ENCODE results near the gene PRSS16. TPM values are rescaled to one million over a fixed set of nuclear protein-coding genes. Genes with fewer than 3 reads are reported as not detected.
A peak's percentile ranks its signal among the peaks of the same experiment; 100 is the strongest.
"Not testable (repeated sequence)": the region's sequence is repeated elsewhere in the genome, so short reads cannot be mapped to it uniquely, and the experiment has no call there.

Gene PRSS16
- total and polyA plus RNA-seq, 2 donors (not counting 3 experiments of a cell fraction or from before 2014, with no cell fraction given) = not detected

DNA sequence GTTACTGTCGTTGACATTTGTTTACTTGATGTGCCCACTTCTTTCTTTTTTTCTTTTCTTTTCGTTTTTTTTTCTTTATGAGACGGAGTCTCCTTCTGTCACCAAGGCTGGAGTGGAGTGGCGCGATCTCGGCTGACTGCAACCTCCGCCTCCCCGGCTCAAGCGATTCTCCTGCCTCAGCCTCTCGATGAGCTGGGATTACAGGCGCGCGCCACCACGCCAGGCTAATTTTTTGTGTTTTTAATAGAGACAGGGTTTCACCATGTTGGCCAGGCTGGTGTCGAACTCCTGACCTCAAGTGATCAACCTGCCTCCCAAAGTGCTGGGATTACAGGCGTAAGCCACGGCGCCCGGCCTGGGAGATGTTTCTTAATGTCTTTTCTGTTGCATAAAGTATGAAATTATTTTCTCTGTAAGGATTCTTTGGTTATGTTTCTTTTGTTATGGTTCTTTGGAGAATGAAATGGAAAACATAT, 33.3 kb upstream of the PRSS16 start:
- POLR2A ChIA-PET = no interaction called here
- Histone ChIP-seq H3K9me3 (replicated peaks; ENCODE audit: control insufficient read depth, insufficient read depth, low read length) (no peaks in the 10 kb centered on the region), H3K4me3 (replicated peaks in 1 of 3; ENCODE audit: insufficient read depth in 1 of 3, low read depth in 1 of 3, low read length in 3 of 3) (peak overlapping the region in 2 of 3 experiments; percentile 56 to 67), H3K9ac (replicated peaks; ENCODE audit: extremely low read depth, insufficient read depth, low read length) (no peak overlapping the region), H3K4me1 (ENCODE audit: control insufficient read depth, extremely low read depth, insufficient read depth, low read length) (no peaks in the 10 kb centered on the region), H4K20me1 (replicated peaks; ENCODE audit: control insufficient read depth, extremely low read depth, insufficient read depth, low read length) (no peaks in the 10 kb centered on the region), H3K27ac (ENCODE audit: insufficient read depth, low read depth, low read length) (no peak overlapping the region), H3K79me2 (ENCODE audit: control insufficient read depth, insufficient read depth, low read length) (no peaks in the 10 kb centered on the region), H3K4me2 (ENCODE audit: insufficient read depth, low read length) (peak overlapping the region; percentile 57), H2AFZ (ENCODE audit: low read depth, low read length) (no peak overlapping the region), H3K27me3 (ENCODE audit: control insufficient read depth in 2 of 2, insufficient read depth in 2 of 2, low read length in 2 of 2) (peaks cover 0 to 4% of the 10 kb centered on the region in 2 experiments), H3K9me1 (replicated peaks; ENCODE audit: control insufficient read depth, extremely low read depth, insufficient read depth, low read length) (no peaks in the 10 kb centered on the region), H3K36me3 (ENCODE audit: control insufficient read depth in 2 of 2, extremely low read depth in 1 of 2, insufficient read depth in 2 of 2, low read length in 2 of 2) (no peaks in the 10 kb centered on the region)
- intact Hi-C loops (cut with micrococcal nuclease) = no loop called here
- TF ChIP-seq POLR2A (IDR thresholded peaks at IDR 0.05; ENCODE audit: low read depth, low read length) (no peak), EZH2 (IDR thresholded peaks at IDR 0.05; ENCODE audit: borderline replicate concordance, low read depth, low read length, severe bottlenecking) (no peak), POLR2AphosphoS5 (IDR thresholded peaks at IDR 0.05; ENCODE audit: insufficient read depth, low read depth, low read length) (no peak)
- TF ChIP-seq, protein P1, sequence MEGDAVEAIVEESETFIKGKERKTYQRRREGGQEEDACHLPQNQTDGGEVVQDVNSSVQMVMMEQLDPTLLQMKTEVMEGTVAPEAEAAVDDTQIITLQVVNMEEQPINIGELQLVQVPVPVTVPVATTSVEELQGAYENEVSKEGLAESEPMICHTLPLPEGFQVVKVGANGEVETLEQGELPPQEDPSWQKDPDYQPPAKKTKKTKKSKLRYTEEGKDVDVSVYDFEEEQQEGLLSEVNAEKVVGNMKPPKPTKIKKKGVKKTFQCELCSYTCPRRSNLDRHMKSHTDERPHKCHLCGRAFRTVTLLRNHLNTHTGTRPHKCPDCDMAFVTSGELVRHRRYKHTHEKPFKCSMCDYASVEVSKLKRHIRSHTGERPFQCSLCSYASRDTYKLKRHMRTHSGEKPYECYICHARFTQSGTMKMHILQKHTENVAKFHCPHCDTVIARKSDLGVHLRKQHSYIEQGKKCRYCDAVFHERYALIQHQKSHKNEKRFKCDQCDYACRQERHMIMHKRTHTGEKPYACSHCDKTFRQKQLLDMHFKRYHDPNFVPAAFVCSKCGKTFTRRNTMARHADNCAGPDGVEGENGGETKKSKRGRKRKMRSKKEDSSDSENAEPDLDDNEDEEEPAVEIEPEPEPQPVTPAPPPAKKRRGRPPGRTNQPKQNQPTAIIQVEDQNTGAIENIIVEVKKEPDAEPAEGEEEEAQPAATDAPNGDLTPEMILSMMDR (IDR thresholded peaks at IDR 0.05; ENCODE audit: extremely low read depth in 1 of 2, insufficient read depth in 1 of 2, low read depth in 1 of 2, low read length in 2 of 2) = no peak
- TF ChIP-seq, protein P2, sequence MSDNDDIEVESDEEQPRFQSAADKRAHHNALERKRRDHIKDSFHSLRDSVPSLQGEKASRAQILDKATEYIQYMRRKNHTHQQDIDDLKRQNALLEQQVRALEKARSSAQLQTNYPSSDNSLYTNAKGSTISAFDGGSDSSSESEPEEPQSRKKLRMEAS (IDR thresholded peaks at IDR 0.05; ENCODE audit: insufficient read depth, insufficient read length) = no peak
- dilution Hi-C loops (cut with MboI; ENCODE audit: extremely low pct_ligation_motif_present, low sequenced_read_pairs) = no loop called here
- CTCF ChIA-PET = interaction anchor here (1.1 to 2.2 kb wide), 4 partner anchors 8 to 87 kb away, joined by 3 to 6 read pairs (median 5); no protein-coding TSS in a partner anchor
- no TSS peak for BruUV-seq (replicated peaks)
- FAIRE-seq (peak; percentile 37), DNase-seq (ENCODE audit: low read depth, low spot score) (no peak)

- H3K9ac ChIP-seq (replicated peaks; ENCODE audit: extremely low read depth, insufficient read depth, low read length) = no peak overlapping the region
- peaks cover 0 to 4% of the 10 kb centered on the region in 2 experiments for H3K27me3 ChIP-seq (ENCODE audit: control insufficient read depth in 2 of 2, insufficient read depth in 2 of 2, low read length in 2 of 2)
- H3K4me1 ChIP-seq (ENCODE audit: control insufficient read depth, extremely low read depth, insufficient read depth, low read length) = no peaks in the 10 kb centered on the region
- TF ChIP-seq POLR2A (IDR thresholded peaks at IDR 0.05; ENCODE audit: low read depth, low read length) = no peak
- TF ChIP-seq, protein P1 (IDR thresholded peaks at IDR 0.05; ENCODE audit: extremely low read depth in 1 of 2, insufficient read depth in 1 of 2, low read depth in 1 of 2, low read length in 2 of 2) = no peak
- H2AFZ ChIP-seq (ENCODE audit: low read depth, low read length) = no peak overlapping the region
- no peak overlapping the region for H3K4me3 ChIP-seq (replicated peaks in 1 of 3; ENCODE audit: insufficient read depth in 1 of 3, low read depth in 1 of 3, low read length in 3 of 3)
- H3K27ac ChIP-seq (ENCODE audit: insufficient read depth, low read depth, low read length) = no peak overlapping the region
- H4K20me1 ChIP-seq (replicated peaks; ENCODE audit: control insufficient read depth, extremely low read depth, insufficient read depth, low read length) = no peaks in the 10 kb centered on the region
- no peak overlapping the region for H3K4me2 ChIP-seq (ENCODE audit: insufficient read depth, low read length)
- dilution Hi-C loops (cut with MboI; ENCODE audit: extremely low pct_ligation_motif_present, low sequenced_read_pairs) = no loop called here
- no peaks in the 10 kb centered on the region for H3K79me2 ChIP-seq (ENCODE audit: control insufficient read depth, insufficient read depth, low read length)
- H3K9me1 ChIP-seq (replicated peaks; ENCODE audit: control insufficient read depth, extremely low read depth, insufficient read depth, low read length) = no peaks in the 10 kb centered on the region
- POLR2A ChIA-PET = no interaction called here
- CTCF ChIA-PET = no interaction called here
- FAIRE-seq (no peak), DNase-seq (ENCODE audit: low read depth, low spot score) (no peak)
- intact Hi-C loops (cut with micrococcal nuclease) = no loop called here
- no TSS peak for BruUV-seq (replicated peaks)
- H3K9me3 ChIP-seq (replicated peaks; ENCODE audit: control insufficient read depth, insufficient read depth, low read length) = no peaks in the 10 kb centered on the region
- H3K36me3 ChIP-seq (ENCODE audit: control insufficient read depth in 2 of 2, extremely low read depth in 1 of 2, insufficient read depth in 2 of 2, low read length in 2 of 2) = no peaks in the 10 kb centered on the region
Observed at GRCh38 chr6:27216874-27217273, 30.6 kb upstream of the PRSS16 start.

DNA sequence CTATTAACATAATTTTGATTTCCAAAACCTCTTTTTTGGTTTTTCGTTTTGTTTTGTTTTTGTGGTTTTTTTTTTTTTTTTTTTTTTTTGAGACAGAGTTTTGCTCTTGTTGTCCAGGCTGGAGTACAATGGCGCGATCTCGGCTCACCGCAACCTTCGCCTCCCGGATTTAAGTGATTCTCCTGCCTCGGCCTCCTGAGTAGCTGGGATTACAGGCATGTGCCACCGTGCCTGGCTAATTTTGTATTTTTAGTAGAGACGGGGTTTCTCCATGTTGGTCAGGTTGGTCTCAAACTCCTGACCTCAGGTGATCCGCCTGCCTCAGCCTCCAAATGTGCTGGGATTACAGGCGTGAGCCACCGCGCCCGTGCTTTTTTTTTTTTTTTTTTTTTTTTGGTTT, 24.5 kb upstream of the PRSS16 start:
- H3K9me3 ChIP-seq (replicated peaks; ENCODE audit: control insufficient read depth, insufficient read depth, low read length); intact Hi-C loops (cut with micrococcal nuclease); dilution Hi-C loops (cut with MboI; ENCODE audit: extremely low pct_ligation_motif_present, low sequenced_read_pairs); H3K9me1 ChIP-seq (replicated peaks; ENCODE audit: control insufficient read depth, extremely low read depth, insufficient read depth, low read length); H2AFZ ChIP-seq (ENCODE audit: low read depth, low read length); H3K4me3 ChIP-seq (replicated peaks in 1 of 3; ENCODE audit: insufficient read depth in 1 of 3, low read depth in 1 of 3, low read length in 3 of 3); H3K79me2 ChIP-seq (ENCODE audit: control insufficient read depth, insufficient read depth, low read length); CTCF ChIA-PET; H3K9ac ChIP-seq (replicated peaks; ENCODE audit: extremely low read depth, insufficient read depth, low read length); H3K27me3 ChIP-seq (ENCODE audit: control insufficient read depth in 2 of 2, insufficient read depth in 2 of 2, low read length in 2 of 2); H3K27ac ChIP-seq (ENCODE audit: insufficient read depth, low read depth, low read length); FAIRE-seq; H3K36me3 ChIP-seq (ENCODE audit: control insufficient read depth in 2 of 2, extremely low read depth in 1 of 2, insufficient read depth in 2 of 2, low read length in 2 of 2); DNase-seq (ENCODE audit: low read depth, low spot score); H4K20me1 ChIP-seq (replicated peaks; ENCODE audit: control insufficient read depth, extremely low read depth, insufficient read depth, low read length); BruUV-seq (replicated peaks); H3K4me2 ChIP-seq (ENCODE audit: insufficient read depth, low read length); H3K4me1 ChIP-seq (ENCODE audit: control insufficient read depth, extremely low read depth, insufficient read depth, low read length); POLR2A ChIA-PET: not testable (repeated sequence)

All from endothelial cell of umbilical vein (primary cell).